HG03135 (cell line): ENCODE results near the gene IRAK1.
"Not testable (repeated sequence)": the region's sequence is repeated elsewhere in the genome, so short reads cannot be mapped to it uniquely, and the experiment has no call there.

Experiments used
- ATAC-seq: cut with Tn5 transposase; IDR thresholded peaks from one replicate; pipeline ENCODE4 v1.9.1; 2021; ENCODE audit warnings: mild to moderate bottlenecking, moderate library complexity; ENCODE audit not compliant: unreplicated experiment

IRAK1 gene

DNA sequence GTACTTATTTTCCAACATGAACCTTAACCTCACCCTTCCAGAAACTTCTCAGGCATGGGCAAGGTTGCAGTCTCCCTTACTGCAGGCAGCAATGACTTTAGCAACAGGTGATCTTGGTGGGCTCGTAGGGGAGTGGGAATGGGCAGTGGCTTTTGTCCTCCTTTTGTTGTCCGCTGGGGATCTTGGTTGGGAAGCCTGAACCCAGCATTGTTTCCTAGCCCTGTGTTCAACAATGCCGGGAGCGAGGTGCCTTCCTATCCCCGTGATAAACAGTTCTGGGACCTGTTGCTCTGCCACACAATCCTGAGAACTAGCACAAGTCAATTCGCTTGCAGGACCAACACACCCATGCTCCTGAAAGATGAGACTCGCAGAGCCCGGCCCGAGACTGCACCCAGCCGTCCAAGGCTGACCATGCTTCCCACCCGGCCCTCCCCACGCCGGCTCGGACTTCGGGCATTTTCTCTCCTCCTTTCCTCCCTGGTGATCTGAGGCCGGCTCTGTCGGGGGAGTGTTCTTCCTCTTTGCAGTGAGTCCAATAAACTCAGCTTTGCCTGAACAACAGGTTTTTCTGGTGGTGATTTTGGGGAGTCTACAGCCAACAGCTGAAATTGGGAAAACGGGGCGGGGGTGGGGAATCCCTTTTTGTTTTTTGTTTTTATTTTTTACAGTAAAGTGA lies 20.2 kb downstream of the IRAK1 start:
- no peak for ATAC-seq

DNA sequence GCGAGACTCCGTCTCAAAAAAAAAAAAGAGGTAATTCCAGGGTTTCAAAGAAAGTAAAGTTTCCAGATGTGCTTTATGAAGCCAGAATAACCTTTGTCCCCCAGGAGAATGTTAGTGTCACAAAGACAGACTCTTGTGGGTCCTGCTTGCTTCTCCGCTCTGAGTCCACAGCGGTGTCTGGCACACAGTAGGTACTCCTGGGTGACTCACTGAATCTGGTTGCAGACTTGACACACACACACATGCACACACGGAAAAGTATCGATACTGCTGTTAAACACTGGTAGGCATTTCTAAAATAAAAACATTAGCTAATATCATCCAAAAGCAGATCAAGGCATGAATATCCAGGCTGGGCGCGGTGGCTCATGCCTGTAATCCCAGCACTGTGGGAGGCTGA lies 24.2 kb downstream of the IRAK1 start:
- ATAC-seq, result no peak

DNA sequence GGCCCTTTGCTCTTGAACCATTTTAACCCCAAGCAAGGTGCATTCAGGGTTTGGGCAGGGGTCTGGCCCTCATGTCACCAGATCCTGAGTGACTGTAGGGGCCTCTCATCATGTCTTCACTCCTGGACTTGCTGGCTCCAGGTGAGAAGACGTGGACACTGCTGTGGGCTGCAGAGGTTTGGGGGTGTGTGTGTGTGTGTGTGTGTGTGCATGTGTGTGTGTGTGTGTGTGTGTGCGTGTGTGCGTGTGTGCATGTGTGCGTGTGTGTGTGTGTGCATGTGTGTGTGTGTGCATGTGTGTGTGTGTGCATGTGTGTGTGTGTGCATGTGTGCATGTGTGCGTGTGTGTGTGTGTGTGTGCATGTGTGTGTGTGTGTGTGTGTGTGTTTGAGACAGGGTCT lies 25.3 kb downstream of the IRAK1 start:
- not testable (repeated sequence) for ATAC-seq

DNA sequence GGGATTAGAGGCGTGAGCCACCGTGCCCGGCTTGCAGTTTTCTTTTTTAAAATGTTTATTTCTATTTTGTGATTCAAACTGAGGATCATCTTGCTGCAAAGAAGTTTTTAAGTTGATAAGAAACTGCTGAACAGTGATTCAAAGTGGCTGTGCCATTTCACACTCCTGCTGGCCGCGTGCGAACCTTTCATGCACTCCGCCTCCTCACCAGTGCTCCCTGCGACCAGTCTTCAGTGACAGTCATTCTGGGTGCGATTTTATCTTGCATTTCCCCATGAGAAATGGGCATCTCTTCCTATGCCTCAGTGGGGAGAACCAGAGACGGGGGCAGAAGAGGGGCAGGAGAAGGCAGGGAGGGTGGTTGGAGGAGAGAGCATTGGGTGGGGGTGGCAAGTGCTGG lies 25.7 kb downstream of the IRAK1 start:
- ATAC-seq, result no peak

DNA sequence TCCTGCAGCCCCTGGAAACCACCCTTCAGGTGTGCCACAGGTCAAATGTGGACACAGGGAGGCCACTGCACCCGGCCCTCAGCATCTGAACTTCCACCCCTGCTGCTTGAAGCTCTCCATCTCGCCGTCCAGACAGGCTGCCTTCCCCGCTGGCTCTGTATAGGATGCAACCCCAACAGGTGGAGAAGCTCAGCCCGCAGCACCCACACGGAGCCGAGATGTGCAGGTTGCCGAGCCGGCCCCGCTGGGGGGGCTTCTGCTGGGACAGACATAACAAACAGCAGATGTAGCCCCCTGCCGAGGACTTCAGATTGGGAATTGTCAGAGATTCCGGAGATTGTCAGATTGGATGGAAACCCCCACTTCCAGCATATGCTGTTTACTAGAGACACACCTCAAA lies 26.6 kb downstream of the IRAK1 start:
- no peak for ATAC-seq

DNA sequence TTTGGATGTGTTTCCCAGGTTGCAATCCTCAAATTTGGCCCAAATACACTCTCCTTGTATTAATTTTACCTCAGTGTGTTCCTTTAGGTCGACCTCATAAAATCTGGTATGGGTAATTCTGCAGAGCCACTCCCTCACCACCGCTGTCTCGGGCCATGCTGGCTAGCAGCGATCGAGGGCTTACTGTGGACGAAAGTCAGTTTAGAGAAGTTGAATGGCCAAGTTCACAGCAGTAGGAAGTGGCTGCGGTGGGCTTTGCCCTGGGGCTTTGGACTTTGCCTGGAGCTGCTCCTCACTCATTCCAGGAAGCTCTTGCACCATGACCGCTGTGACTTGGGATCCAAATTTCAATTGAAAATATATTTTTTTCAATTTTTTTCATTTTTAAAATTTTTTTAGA lies 27.5 kb downstream of the IRAK1 start:
- ATAC-seq, result no peak

DNA sequence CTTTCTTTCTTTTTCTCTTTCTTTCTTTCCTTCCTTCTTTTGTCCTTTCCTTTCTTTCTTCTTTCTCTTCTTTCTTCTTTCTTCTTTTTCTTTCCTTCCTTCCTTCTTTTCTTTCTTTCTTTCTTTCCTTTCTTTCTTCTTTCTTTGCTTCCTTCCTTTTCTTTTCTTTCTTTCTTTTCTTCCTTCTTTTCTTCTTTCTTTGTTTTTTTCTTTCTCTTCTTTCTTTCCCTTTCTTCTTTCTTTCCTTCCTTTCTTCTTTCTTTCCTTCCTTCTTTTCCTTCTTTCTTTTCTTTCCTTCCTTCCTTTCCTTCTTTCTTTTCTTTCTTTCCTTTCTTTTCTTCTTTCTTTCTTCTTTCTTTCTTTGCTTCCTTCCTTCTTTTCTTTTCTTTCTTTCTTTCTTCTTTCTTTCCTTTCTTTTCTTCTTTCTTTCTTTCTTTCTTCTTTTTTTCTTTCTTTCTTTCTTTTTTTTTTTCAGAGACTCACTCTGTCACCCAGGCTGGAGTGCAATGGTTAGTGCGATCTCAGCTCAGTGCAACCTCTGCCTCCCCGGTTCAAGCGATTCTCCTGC lies 28.6 kb downstream of the IRAK1 start:
- no peak for ATAC-seq

DNA sequence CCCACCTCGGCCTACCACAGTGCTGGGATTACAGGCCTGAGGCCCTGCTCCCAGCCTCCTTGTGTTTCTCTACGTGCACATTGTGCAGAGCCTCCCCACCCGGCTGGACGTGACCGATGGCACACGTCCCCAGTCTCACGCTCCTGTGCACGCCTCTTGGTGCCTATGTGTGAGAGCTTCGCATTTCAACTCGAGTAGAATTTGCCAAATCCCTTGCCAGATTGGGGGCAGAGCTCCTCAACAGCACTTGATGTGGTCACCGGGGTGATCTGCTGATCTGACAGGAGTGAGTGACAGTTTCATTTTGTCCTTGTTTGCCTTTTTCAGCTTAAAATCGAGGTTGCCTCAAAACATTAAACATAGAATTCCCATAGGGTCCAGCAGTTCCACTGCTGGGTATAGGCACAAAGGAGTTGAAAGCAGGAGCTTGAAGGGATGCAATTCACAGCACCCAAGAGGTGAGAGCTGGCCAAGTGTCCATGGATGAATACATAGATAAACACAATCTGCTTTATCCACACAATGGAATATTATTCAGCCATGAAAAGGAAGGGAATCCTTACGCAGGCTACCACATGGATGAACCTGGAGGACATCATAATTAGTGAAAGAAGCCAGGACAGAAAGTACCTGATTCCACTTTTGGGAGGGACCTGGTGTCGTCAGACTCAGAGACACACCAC lies 29.6 kb downstream of the IRAK1 start:
- no peak for ATAC-seq

DNA sequence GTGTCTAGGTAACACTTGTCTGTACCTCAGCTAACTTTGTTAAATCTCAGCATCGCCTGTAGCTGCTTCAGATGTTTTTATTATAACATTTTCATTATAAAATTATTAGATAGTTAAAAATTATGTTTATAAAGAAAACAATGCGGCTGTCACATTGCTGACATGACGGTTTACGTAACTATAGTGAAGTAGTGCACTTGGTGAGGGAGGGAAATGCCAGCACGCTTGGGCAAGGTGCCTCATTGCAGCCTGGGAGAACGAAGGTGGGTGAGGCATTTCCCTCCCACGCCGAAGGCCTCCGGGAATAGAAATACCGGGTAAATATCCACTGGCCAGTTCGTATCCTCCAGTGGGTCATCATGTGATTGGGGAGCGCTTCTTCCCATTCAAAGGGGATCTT lies 31.2 kb downstream of the IRAK1 start:
- ATAC-seq, result no peak

DNA sequence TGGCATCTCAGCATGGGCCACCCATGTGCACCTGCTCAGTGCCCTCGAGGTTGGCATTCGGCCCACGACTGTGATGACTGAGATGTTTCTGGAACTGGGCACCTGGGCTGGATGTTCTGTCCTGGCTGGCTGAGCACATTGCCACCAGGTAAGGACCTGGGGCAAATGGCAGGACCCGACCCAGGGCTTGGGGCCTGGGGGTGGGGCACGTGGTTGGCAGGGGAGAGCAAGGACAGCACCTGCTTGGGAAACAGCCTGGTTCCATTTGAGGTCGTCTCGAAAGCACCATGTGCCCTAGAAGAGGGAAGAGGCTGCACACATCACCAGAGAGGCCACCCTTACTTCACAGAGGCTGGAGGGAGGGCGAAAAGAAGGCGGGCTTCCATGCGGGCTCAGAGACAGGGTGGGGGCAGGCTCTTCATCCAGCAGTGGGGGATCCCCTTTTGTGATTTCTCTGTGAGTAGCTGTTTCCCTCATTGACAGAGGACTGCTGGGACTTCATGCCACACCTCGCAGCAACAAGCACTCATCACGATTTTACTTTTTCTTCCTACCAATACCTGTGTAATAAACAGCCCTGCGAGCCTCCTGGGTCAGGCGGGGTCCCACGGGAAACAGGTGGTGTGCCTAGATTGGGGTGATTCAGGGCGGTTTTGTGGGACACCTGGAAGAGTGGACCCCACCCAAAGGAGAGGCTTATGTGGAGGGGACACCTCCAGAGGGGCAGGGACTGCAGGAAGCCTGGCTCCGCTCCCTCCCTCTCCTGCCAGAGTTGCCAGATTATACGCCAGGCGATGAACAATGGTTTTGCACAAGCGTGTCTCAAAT lies 35.1 kb downstream of the IRAK1 start:
- no peak for ATAC-seq

DNA sequence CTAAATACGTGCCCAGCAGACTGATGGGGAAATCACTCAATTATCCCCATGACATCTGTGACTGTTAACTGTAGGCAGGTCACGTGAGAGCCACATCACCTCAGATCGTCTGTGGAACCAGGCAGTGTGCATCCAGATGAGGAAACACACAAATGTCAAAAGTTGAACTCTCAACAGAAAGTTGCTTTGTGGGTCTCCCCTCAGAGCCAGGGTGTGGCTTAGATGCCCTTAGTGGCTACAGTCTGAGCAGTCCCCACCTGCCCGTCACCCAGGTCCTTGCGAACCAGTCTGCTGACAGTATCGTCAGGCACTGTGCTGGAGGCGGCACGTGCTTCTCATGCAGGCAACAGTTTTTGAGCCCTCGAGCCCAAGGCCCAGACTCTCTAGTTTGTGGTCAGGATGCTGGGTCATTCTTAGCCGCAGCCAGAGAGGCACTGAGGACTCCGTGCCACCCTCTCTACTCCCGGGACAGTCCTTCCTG lies 36.3 kb downstream of the IRAK1 start:
- ATAC-seq, result no peak

DNA sequence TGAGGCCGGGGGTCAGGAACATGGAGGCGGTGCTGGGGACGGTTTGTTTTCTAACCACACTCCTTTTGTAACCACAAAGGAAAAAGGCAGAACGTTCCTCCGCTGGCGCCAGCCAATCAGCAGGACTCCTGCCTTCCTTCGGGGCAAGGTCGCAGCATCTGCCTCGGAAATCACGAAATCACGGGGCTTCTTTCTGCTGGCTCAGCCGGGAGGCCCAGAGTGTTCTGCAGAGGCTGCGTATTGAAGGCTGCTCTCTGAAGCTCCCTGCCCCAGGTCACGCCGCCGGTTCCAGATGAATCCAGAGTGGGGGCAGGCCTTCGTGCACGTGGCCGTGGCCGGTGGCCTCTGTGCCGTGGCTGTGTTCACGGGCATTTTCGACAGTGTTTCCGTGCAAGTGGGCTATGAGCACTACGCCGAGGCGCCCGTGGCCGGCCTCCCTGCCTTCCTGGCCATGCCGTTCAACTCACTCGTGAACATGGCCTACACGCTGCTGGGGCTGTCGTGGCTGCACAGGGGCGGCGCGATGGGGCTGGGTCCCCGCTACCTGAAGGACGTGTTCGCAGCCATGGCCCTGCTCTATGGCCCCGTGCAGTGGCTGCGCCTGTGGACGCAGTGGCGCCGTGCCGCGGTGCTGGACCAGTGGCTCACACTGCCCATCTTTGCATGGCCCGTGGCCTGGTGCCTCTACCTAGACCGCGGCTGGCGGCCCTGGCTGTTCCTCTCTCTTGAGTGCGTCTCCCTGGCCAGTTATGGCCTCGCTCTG lies 37.8 kb downstream of the IRAK1 start:
- no peak for ATAC-seq

DNA sequence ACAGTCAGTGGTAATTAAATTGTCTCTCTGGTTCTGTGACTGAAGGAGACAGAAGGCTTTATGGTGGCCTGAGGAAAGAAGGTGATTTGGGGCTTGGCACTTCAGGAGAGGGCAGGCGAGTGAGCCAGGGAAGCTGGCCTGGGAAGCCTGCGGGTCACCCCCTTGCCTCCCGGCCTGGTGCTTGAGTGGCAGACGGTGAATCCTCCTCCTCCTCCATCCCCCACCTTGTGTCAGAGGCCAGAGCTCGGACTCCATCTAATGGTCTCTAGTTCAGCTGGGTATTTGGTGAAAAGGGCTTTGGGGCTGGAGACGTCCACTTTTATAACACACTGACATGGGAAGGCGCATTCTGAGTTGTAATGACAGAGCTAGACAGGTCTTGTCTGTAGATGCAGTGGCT lies 38.5 kb downstream of the IRAK1 start:
- no peak for ATAC-seq

DNA sequence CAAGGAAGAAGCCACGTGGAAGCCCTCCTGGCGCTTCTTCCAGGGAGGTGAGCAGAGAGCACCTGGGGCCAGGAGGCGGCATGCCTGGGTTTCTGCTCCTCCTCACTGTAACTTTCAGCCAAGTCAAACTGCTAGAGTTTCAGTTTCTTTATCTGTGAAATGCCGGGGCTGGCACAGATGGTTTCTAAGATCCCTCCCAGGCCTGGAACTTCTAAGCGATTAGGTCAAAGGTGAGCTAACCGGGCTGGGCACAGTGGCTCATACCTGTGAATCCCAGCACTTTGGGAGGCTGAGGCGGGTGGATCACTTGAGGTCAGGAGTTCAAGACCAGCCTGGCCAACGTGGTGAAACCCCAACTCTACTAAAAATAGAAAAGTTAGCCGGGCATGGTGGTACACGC lies 39.3 kb downstream of the IRAK1 start:
- not testable (repeated sequence) for ATAC-seq

DNA sequence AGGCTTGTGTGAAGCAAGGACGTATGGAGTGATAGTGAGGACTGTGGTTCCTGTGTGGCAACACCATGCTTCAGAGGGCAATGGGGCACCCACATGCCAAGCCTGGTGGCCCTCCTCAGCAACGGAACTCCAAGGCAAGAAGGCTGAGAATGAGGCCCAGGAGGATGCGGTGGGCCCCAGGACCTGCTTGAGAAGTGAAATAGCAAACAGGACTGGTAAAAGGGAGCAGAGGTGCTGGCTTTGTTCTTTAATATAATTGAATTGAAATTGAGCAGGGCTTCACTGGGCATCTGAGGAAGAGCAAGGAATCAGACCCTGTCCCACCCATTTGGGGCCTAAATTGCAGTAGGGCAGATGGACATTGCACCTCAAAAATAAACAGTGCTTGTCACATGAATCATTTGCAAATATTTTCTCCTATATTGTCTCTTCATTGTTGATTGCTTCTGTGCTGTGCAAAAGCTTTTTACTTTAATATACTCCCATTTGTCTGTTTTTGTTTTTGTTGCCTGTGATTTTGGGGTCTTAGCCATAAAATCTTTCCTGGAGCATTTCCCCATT lies 44.9 kb downstream of the IRAK1 start:
- ATAC-seq, result no peak

DNA sequence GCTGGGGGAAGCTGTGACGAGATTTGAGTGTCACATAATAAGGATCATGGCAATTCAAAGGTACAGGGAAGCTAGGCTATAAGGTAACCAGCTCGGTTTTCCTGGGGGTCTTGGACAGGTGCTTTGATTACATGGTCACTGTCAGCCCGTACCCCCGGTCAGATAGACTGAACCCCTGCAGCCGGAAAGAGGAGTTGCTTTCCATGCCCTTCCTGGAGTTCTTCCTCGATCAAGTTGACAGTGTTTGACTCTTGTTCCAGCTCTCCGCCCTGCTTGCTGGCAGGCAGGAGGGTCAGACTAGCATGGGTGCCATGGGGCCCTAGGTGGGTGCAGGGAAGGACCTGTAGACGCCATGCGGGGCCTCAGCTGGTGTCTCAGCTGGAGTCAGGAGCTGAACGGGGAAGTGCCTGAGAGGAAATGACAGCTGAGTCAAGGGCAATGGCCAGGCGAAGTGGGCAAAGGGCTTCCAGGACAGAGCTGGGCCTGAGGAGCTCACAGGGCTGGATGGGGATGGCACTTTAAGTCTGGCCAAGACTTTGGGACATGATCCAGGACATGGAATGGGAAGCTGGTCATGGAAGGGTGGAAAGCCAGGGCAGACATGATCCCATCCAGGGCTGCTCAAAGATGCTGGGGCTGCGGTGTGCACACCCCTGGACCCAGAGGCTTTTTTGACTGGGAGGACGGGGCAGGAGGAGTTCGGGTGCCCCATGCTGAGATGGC lies 45.5 kb downstream of the IRAK1 start:
- no peak for ATAC-seq

DNA sequence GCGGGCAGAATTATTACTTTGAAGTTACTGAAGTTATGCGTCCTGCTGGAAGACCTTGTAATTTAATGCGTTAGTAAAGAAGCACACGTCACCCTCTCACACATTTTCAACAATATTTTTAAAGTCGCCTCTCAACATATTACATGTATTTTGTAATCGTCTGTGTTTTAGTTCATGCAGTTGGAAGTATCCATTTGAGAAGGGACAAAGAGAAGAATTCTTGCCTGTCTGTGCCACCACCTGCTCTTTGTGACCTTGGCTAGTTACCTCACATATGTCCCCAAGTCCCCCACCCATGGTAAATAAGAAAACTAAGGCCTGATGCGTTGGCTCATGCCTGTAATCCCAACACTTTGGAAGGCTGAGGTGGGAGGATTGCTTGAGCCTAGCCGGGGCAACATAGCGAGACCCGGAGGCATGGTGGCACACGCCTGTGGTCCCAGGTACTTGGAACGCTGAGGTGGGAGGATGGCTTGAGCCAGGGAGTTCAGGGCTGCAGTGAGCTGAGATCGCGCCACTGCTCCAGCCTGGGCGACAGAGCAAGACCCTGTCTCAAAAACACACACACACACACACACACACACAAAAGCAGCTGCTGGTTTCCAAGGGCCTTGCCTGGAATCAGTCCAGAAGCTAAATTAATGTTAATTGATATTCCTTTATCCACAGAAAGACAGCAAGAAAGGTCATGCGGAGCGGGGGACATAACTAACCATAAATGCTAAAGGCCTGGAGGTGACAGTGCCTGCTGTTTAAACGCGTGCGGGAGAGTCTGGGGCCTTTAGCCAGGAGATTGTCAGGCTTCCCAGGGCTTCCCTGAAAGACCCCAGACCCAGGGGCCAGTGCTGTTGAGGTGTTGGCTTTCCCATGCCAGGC lies 46.3 kb downstream of the IRAK1 start:
- no peak for ATAC-seq

DNA sequence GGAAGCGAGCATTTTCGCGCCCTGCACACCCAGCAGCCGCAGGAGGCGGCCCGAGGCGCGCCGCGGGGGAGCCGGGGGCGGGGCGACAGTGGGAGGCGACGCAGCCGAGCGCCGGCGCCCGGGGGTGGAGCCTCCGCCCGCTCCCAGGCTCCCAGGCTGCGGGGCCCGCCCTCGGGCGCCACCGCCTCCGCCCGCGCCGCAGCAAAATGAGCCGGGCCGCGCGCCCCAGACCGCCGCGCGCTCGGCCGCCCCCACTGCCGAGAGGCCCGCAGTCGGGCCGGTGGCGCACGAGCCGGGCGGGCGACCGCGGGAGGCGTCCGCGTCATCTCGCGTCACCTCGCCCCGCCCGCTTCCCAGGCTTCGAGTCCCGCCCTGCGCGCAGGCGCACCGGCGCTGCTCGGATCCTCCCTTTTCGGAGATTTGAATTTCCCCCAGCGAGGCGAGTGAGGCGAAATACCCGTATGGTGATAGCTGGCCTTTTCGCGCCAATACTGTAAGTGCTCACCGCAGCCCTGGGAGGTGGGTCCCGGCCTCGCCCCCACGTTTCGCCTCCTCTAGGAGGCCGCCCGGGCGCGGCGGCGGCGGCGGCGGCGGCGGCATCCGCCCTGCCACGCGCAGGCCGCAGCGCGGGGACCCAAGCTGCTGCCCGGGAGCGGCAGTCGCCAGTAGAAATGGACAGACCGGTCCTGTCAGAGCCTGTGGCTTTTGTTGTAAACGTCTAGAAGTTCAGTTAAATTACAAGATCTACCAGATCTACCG lies 47.2 kb downstream of the IRAK1 start, which contains the start of gene TMEM187:
Gene TMEM187 (plus strand): TSS at position 387 of the 759 bp plus-strand sequence. CDS start 9,309 bp downstream, outside the sequence.
- ATAC-seq, result peak; percentile 53
